Cardiac fibroblast (primary cell): ENCODE measurements around the gene SLC10A1.

ENCODE experiments used
- DNase-seq, 2 donors: peaks; one replicate each; pipeline versions ENCODE4 v3.0.0 to v3.0.0-alpha.2; 2010; ENCODE audit warnings: low read depth in 2 of 2
- H3K4me3 ChIP-seq, 2 donors: replicated peaks in 1 of 2; 1 replicate in 1 of 2; 2 replicates in 1 of 2; pipeline ENCODE4 v1.5.1; 2011; ENCODE audit warnings: low read depth in 2 of 2, low read length in 2 of 2, mild to moderate bottlenecking in 2 of 2, moderate library complexity in 1 of 2
- CTCF ChIP-seq: IDR thresholded peaks from one replicate; pipeline ENCODE4 v1.5.1; 2011; ENCODE audit warnings: low read depth, mild to moderate bottlenecking, low read length, inconsistent platforms

Gene SLC10A1

GRCh38 chr14:69773571-69774276, 23.3 kb downstream of the SLC10A1 start:
- TF ChIP-seq CTCF = no peak
- H3K4me3 ChIP-seq = no peak overlapping the region
- DNase-seq = no peak

- no peak overlapping the region for H3K4me3 ChIP-seq
- DNase-seq = no peak
- no peak for TF ChIP-seq CTCF
These were observed 24.7 kb downstream of the SLC10A1 start for GRCh38 chr14:69772082-69773017.

- no peak for TF ChIP-seq CTCF
- H3K4me3 ChIP-seq = no peak overlapping the region
- no peak for DNase-seq
These were observed 25.9 kb downstream of the SLC10A1 start for GRCh38 chr14:69771136-69771535.

GRCh38 chr14:69770559-69770958, 26.5 kb downstream of the SLC10A1 start:
- H3K4me3 ChIP-seq = no peak overlapping the region
- no peak for DNase-seq
- no peak for TF ChIP-seq CTCF

- DNase-seq = no peak
- no peak overlapping the region for H3K4me3 ChIP-seq
- no peak for TF ChIP-seq CTCF
These were observed 27.4 kb downstream of the SLC10A1 start for GRCh38 chr14:69769623-69770022.

GRCh38 chr14:69768873-69769272, 28.2 kb downstream of the SLC10A1 start:
- no peak for TF ChIP-seq CTCF
- DNase-seq = peak in 1 of 2 donors; percentile 48
- H3K4me3 ChIP-seq = peak overlapping the region in 1 of 2 donors; percentile 96
